ENCODE measurements around the gene NR4A2. TPM values are rescaled to one million over a fixed set of nuclear protein-coding genes. Genes with fewer than 3 reads are reported as not detected.

Gene NR4A2
- total RNA-seq, 1 donor from 2014 or later, result 0.13 TPM

- H3K27me3 ChIP-seq (ENCODE audit: control insufficient read depth, insufficient read depth, low read length), result no peaks in the 10 kb centered on the region
- no peaks in the 10 kb centered on the region for H3K36me3 ChIP-seq (ENCODE audit: control insufficient read depth, insufficient read depth, low read length)
- H3K4me3 ChIP-seq (ENCODE audit: low read depth, low read length), result no peak overlapping the region
- DNase-seq (ENCODE audit: low read depth), result no peak
- TF ChIP-seq CTCF (IDR thresholded peaks at IDR 0.05; ENCODE audit: insufficient read depth, low read length, poor library complexity, severe bottlenecking), result no peak
Observed at GRCh38 chr2:156349161-156349560, 16.6 kb upstream of the NR4A2 start.

- H3K4me3 ChIP-seq (ENCODE audit: low read depth, low read length), result no peak overlapping the region
- H3K27me3 ChIP-seq (ENCODE audit: control insufficient read depth, insufficient read depth, low read length), result no peaks in the 10 kb centered on the region
- no peak for DNase-seq (ENCODE audit: low read depth)
- no peak for TF ChIP-seq CTCF (IDR thresholded peaks at IDR 0.05; ENCODE audit: insufficient read depth, low read length, poor library complexity, severe bottlenecking)
- H3K36me3 ChIP-seq (ENCODE audit: control insufficient read depth, insufficient read depth, low read length), result no peaks in the 10 kb centered on the region
Observed at GRCh38 chr2:156347431-156347830, 14.9 kb upstream of the NR4A2 start.

- no peaks in the 10 kb centered on the region for H3K27me3 ChIP-seq (ENCODE audit: control insufficient read depth, insufficient read depth, low read length)
- no peak for DNase-seq (ENCODE audit: low read depth)
- no peak for TF ChIP-seq CTCF (IDR thresholded peaks at IDR 0.05; ENCODE audit: insufficient read depth, low read length, poor library complexity, severe bottlenecking)
Observed at GRCh38 chr2:156346731-156347130, 14.2 kb upstream of the NR4A2 start.

GRCh38 chr2:156345582-156345981, 13.1 kb upstream of the NR4A2 start:
- no peak for TF ChIP-seq CTCF (IDR thresholded peaks at IDR 0.05; ENCODE audit: insufficient read depth, low read length, poor library complexity, severe bottlenecking)
- DNase-seq (ENCODE audit: low read depth), result no peak

More at GRCh38 chr2:156346731-156347130, 14.2 kb upstream of the NR4A2 start:
- no peaks in the 10 kb centered on the region for H3K36me3 ChIP-seq (ENCODE audit: control insufficient read depth, insufficient read depth, low read length)
- no peak overlapping the region for H3K4me3 ChIP-seq (ENCODE audit: low read depth, low read length)

GRCh38 chr2:156343940-156344301, 11.4 kb upstream of the NR4A2 start:
- H3K36me3 ChIP-seq (ENCODE audit: control insufficient read depth, insufficient read depth, low read length), result no peaks in the 10 kb centered on the region
- no peak for TF ChIP-seq CTCF (IDR thresholded peaks at IDR 0.05; ENCODE audit: insufficient read depth, low read length, poor library complexity, severe bottlenecking)

More at GRCh38 chr2:156345582-156345981, 13.1 kb upstream of the NR4A2 start:
- H3K27me3 ChIP-seq (ENCODE audit: control insufficient read depth, insufficient read depth, low read length), result no peaks in the 10 kb centered on the region
- H3K36me3 ChIP-seq (ENCODE audit: control insufficient read depth, insufficient read depth, low read length), result no peaks in the 10 kb centered on the region
- H3K4me3 ChIP-seq (ENCODE audit: low read depth, low read length), result no peak overlapping the region

More at GRCh38 chr2:156343940-156344301, 11.4 kb upstream of the NR4A2 start:
- DNase-seq (ENCODE audit: low read depth), result no peak
- Histone ChIP-seq H3K4me3 (ENCODE audit: low read depth, low read length) (no peak overlapping the region), H3K27me3 (ENCODE audit: control insufficient read depth, insufficient read depth, low read length) (no peaks in the 10 kb centered on the region)

All from kidney epithelial cell (primary cell).